Globus pallidus (tissue), 1 donor: Measurements from ENCODE around the gene RBM26.

Experiments used
- DNase-seq: peaks from one replicate; pipeline ENCODE4 v3.0.0-alpha.2; 2015; ENCODE audit warnings: low spot score

Gene RBM26, protein sequence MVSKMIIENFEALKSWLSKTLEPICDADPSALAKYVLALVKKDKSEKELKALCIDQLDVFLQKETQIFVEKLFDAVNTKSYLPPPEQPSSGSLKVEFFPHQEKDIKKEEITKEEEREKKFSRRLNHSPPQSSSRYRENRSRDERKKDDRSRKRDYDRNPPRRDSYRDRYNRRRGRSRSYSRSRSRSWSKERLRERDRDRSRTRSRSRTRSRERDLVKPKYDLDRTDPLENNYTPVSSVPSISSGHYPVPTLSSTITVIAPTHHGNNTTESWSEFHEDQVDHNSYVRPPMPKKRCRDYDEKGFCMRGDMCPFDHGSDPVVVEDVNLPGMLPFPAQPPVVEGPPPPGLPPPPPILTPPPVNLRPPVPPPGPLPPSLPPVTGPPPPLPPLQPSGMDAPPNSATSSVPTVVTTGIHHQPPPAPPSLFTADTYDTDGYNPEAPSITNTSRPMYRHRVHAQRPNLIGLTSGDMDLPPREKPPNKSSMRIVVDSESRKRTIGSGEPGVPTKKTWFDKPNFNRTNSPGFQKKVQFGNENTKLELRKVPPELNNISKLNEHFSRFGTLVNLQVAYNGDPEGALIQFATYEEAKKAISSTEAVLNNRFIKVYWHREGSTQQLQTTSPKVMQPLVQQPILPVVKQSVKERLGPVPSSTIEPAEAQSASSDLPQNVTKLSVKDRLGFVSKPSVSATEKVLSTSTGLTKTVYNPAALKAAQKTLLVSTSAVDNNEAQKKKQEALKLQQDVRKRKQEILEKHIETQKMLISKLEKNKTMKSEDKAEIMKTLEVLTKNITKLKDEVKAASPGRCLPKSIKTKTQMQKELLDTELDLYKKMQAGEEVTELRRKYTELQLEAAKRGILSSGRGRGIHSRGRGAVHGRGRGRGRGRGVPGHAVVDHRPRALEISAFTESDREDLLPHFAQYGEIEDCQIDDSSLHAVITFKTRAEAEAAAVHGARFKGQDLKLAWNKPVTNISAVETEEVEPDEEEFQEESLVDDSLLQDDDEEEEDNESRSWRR

DNA sequence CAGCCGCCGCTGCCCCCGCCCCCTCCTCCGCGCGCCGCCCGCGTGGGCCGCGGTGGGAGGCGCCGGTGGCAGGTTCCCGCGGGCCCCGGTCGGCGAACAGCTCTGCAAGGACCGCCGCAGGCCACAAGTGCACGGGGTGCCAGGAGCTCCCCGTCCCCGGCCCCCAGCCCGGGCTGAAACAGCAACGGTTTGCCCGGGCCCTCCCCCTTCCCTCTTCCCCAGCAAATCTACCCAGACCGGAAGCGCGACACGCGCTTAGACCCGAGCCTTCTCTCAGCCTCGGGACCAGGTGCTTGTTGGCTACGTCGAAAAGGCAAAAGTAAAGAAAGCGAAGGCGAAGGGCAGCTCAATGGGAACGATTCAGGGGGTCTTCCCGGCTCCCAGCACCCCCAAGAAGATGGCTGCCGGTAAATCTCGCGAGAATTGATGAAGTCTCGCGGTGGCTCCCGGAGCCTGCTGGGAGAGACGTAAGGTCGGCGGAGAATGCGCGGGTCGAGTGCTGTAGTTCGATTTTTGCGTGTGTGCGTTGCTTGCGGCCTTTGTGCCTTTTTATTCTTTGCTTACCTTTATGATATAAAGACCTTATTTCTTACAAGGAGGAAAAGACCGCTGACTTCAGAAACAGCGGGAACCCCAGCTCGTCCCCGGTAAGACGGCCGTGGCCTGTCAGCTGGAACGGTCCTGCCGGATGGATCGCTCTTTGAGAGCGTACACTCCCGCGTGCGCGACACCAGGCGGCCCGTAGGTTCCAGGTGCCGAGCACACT is at the start of gene RBM26:
Gene RBM26 (minus strand): TSS at position 425 of the 766 bp plus-strand sequence. CDS start 481 bp downstream, outside the sequence.
- DNase-seq = peak; percentile 90

DNA sequence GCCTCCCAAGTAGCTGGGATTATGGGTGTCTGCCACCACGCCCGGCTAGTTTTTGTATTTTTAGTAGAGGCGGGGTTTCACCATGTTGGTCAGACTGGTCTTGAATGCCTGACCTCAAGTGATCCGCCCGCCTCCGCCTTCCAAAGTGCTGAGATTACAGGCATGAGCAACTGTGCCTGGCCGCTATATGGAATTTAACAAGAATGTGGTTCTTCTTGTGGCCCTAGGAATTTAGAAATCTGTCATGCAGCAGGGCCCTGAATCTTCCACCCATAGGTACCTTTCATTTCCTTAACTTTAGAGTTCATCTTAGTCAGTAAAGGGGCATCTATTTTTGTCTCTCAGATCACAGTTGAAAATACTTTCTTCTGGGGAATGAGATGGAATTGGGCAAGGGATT is 49.3 kb upstream of the RBM26 start:
- DNase-seq = no peak

DNA sequence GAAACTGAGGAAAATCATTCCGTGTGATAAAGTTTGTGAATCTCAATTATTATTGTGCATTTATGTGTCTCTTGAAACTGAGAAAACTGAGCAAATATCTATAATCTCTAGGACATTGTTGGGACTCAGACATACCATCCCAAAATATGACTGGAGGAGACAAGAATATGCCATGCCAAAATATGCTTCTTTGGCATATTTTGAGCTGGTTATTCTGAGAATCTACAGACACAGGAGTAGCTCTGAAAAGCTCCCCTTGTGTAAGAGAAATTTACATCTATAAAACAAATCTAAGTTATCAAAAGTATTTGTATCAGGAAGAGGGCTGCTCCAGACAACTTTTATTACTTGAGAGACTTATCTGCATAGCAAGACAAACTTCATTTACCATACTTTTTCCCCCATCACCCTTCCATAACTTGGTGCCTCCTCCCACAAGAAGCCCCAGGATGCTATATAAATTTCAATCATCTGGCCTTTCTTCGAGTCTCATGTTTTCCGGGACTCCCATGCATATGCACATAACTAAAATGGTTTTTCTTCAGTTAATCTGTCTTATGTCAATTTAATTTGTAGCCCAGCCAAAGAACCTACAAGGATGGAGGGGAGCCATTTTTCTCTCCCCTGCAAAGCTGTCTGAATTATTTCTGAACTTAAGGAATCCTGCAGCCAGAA is 46.3 kb upstream of the RBM26 start:
- no peak for DNase-seq

- no peak for DNase-seq
Observed at GRCh38 chr13:79451500-79451962, 45.5 kb upstream of the RBM26 start.

GRCh38 chr13:79450110-79450509 is 44.1 kb upstream of the RBM26 start:
- DNase-seq = no peak

DNA sequence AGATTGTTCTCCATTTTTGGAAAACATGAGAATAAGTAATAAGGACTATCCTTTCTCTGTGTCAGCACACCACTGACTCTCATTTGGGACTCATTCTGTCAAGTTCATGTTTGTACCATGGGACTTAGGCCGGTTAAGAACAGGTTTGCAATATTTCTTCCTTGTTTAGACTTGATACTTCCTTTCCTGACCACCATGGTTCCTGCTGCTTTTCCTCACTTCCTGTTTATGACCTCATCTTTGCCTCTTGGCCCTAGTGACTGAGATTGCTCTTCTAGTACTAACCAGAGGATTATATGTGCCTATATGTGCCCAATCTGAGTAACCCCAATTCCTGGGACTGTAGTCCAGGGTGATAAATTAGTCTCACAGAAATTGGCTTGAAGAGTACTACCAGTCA is 42.4 kb upstream of the RBM26 start:
- DNase-seq = no peak

- no peak for DNase-seq
Observed at GRCh38 chr13:79447741-79448140, 41.7 kb upstream of the RBM26 start.

GRCh38 chr13:79447141-79447540 is 41.1 kb upstream of the RBM26 start:
- DNase-seq = no peak

DNA sequence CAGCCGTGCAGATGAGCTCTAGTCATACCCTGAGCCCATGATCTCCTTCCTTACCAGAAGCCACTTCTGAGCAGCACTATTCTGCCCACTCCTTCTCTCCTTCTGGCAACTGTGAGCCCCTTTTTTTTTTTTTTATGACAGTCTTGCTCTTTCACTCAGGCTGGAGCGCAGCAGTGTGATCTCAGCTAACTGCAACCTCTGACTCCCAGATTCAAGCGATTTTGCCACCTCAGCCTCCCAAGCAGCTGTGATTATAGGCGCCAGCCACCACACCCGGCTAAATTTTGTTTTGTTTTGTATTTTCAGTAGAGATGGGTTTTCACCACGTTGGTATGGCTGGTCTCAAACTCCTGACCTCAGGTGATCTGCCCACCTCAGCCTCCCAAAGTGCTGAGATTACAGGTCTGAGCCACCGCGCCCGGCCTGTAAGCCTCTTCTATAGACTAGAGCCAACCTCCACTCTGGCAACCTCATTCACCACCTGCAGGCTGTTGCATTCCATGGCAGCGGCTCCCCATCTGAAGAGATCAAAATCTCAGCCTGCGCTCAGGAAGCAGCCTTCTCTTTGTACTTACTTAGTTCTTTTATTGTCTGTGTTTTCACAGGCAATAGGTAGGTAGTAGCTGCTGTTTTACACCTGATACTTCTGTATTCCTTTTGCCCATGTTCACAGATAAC is 40.1 kb upstream of the RBM26 start:
- DNase-seq = no peak

DNA sequence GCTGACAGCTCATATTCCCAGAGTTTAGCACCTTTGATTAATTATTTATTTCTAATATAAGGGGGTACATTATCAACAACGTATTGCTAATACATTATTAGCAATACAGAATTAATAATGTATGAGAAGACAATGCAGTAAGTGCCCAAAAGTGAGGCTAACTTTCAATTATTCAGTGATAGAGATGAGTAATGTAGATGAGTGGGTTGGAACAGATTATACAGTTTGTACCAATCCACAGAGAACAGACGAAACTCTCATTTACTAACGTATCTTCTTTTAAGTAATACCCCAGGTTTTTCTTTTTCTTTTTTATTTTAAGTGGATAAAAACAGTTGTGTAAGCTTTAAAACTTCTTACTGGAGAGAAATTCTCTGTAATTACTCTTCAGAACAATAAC is 36.7 kb upstream of the RBM26 start:
- DNase-seq = no peak

DNA sequence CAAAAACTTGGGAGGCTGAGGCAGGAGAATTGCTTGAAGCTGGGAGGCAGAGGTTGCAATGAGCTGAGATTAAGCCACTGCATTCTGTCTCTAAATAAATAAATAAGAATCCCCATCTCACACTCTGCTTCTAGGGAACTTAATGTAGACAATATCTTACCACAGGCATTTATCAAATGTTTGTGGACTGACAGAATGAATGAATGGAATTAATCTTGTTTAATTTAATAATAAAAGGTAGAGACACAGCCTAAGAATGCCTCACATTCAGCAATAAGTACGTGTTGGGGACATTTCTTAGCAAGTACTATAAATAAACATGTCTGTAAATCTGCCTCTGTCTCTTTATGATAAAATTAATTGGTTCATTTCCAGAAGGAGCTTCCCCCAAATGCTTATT is 36.2 kb upstream of the RBM26 start:
- no peak for DNase-seq

- no peak for DNase-seq
Observed at GRCh38 chr13:79440958-79441528, 35.0 kb upstream of the RBM26 start.

GRCh38 chr13:79439275-79439674 is 33.2 kb upstream of the RBM26 start:
- no peak for DNase-seq

GRCh38 chr13:79435561-79435990 is 29.5 kb upstream of the RBM26 start:
- DNase-seq = no peak

- no peak for DNase-seq
Observed at GRCh38 chr13:79434556-79434955, 28.5 kb upstream of the RBM26 start.

DNA sequence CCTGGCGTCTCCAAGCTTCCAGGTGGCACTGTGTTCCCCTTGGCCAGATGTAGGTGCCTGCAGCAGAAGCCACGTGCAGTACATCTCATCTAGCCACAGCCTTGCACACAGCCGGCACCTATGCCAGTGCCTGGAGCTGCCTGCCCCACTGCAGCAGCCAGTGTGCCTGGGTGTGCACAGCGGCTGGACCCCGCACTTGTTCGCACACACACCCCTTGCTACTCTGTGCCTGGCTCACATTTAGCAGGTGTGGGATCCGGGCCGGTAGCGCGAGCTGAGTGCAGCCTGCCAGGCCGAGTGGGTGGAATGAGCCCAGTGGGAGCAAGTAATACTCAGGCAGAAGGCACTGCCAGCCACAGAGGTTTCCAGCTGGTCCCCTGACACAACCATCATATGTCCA is 26.9 kb upstream of the RBM26 start:
- no peak for DNase-seq

- no peak for DNase-seq
Observed at GRCh38 chr13:79432086-79432485, 26.0 kb upstream of the RBM26 start.

DNA sequence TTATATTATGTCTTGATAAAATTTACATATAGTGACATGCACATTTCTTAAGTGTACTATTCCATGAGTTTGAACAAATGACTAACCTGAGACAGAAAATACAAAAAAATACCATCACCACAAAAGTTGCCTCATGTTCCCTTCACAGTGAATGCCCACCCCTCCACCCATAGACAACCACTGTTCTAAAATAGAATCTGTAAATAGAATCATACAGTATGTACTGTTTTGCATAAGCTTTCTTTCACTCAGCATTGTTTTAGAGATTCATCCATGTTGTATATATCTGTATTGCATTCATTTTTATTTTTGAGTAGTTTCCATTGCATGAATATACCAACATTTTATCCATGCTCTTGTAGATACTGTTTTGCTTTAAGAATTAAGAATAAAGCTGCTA is 23.3 kb upstream of the RBM26 start:
- DNase-seq = no peak

GRCh38 chr13:79427883-79428282 is 21.8 kb upstream of the RBM26 start:
- no peak for DNase-seq

GRCh38 chr13:79427265-79427664 is 21.2 kb upstream of the RBM26 start:
- DNase-seq = no peak
